Measurements from ENCODE around the gene CSNK1G1. TPM values are rescaled to one million over a fixed set of nuclear protein-coding genes. Genes with fewer than 3 reads are reported as not detected.
"Not testable (repeated sequence)": the region's sequence is repeated elsewhere in the genome, so short reads cannot be mapped to it uniquely, and the experiment has no call there.

CSNK1G1 gene
- total RNA-seq, 1 experiment from 2014 or later: 19.6 TPM

DNA sequence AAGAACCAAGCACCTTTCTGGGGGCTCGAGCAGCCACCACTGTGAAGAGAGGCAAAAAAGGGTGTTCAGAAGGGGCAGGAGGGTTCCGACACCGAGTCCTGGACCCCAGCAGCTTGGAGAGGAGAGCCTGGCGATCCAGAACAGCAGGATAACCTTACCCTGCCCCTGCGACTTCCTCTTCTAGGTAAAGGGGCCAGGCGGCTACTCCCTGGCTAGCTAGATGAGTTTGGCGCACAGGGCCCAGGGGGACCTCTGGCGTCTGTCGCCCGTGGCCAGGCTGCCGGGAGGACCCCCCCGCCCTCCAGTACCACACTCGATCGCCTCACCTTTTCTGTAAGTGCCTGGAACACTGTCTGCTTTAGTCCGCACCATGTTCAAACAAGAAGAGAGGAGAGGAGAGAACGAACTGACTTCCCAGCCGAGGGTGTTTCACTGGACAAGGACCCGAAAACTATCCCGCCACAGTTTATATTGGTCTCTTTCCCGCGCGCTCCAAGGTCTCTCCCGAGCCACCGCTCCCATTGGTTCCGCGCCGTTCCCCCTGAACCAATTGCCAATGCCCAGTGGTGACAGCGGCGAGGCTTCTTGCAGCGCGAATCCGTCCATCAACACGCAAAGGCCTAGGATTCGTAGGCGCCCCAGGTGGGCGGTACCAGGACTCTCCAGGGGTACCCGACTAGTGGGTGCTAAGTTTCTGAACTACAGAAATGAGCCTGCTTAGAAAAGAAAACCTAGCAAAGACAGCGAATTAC, 25.2 kb upstream of the CSNK1G1 start, which contains the start of gene PCLAF:
TSS of gene PCLAF (minus strand) at position 442 of the 752 bp plus-strand sequence. CDS start at position 372, 70 bp downstream.
- Histone ChIP-seq H3K36me3 (ENCODE audit: low read depth) (no peaks in the 10 kb centered on the region), H3K9me2 (ENCODE audit: insufficient read depth) (no peaks in the 10 kb centered on the region), H3K4me2 (peak within 1 kb of the TSS; percentile 86), H3F3A (ENCODE audit: insufficient read depth, low read depth) (no peaks in the 10 kb centered on the region), H2AFZ (peak within 1 kb of the TSS; percentile 79), H3K79me2 (ENCODE audit: low read depth) (peaks cover 9% of the 10 kb centered on the region; the same call in 1 of the 2 replicates), H3K4me3 (peak within 1 kb of the TSS; percentile 65), H3K27me3 (ENCODE audit: insufficient read depth, low read depth) (no peaks in the 10 kb centered on the region), H4K20me1 (ENCODE audit: insufficient read depth) (no peaks in the 10 kb centered on the region), H3K4me1 (replicated peaks; ENCODE audit: insufficient read depth) (0 out of 2 replicates have a peak, but pooled peaks cover 6% of the 10 kb centered on the region), H3K9me3 (ENCODE audit: insufficient read depth, low read depth) (no peaks in the 10 kb centered on the region), H3K27ac (no peak within 1 kb of the TSS)
- POLR2A ChIA-PET (ENCODE audit: unreplicated experiment): interaction anchor here (0.5 kb wide), 1 partner anchor 25 kb away, joined by 3 read pairs; the partner anchor contains the start of gene CSNK1G1
- no TSS peak for BruUV-seq (replicated peaks)
- CTCF ChIA-PET: interaction anchor here (0.7 kb wide), 1 partner anchor 266 kb away, joined by 6 read pairs; no protein-coding TSS in a partner anchor
- TF ChIP-seq, protein P1, sequence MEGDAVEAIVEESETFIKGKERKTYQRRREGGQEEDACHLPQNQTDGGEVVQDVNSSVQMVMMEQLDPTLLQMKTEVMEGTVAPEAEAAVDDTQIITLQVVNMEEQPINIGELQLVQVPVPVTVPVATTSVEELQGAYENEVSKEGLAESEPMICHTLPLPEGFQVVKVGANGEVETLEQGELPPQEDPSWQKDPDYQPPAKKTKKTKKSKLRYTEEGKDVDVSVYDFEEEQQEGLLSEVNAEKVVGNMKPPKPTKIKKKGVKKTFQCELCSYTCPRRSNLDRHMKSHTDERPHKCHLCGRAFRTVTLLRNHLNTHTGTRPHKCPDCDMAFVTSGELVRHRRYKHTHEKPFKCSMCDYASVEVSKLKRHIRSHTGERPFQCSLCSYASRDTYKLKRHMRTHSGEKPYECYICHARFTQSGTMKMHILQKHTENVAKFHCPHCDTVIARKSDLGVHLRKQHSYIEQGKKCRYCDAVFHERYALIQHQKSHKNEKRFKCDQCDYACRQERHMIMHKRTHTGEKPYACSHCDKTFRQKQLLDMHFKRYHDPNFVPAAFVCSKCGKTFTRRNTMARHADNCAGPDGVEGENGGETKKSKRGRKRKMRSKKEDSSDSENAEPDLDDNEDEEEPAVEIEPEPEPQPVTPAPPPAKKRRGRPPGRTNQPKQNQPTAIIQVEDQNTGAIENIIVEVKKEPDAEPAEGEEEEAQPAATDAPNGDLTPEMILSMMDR (conservative IDR thresholded peaks at IDR 0.05): no peak
- TF ChIP-seq EZH2 (IDR thresholded peaks at IDR 0.05; ENCODE audit: low read depth): no peak
- DNase-seq: peak; percentile 88 to 91
- intact Hi-C loops (cut with micrococcal nuclease; ENCODE audit: unreplicated experiment): no loop called here

DNA sequence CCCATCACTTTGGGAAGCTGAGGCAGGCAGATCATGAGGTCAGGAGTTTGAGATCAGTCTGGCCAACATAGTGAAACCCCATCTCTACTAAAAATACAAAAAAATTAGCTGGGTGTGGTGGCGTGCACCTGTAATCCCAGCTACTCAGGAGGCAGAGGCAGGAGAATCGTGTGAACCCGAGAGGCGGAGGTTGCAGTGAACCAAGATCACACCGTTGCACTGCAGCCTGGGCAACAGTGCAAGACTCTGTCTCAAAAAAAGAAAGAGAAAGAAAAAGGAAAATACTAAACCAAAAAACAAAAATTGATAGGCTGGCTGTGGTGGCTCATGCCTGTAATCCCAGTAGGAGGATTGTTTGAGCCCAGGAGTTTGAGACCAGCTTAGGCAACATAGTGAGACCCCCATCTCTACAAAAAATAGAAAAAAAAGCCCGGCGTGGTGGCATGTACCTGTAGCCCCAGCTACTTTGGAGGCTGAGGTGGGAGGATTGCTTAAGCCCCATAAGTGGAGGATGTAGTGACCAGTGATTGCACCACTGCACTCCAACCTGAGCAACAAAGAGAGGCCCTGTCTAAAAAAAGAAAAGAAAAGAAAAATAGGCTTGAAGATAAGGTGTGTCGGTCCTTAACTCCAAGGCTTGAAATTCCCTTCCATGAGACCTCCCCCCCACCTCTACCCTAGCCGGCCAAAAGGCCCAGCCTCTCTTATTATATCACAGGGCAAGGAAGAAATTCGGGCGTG, 24.3 kb upstream of the CSNK1G1 start:
- H3K27me3 ChIP-seq (ENCODE audit: insufficient read depth, low read depth); H3K27ac ChIP-seq; H3K36me3 ChIP-seq (ENCODE audit: low read depth); H4K20me1 ChIP-seq (ENCODE audit: insufficient read depth); DNase-seq; H3K9me3 ChIP-seq (ENCODE audit: insufficient read depth, low read depth); intact Hi-C loops (cut with micrococcal nuclease; ENCODE audit: unreplicated experiment); H3K4me1 ChIP-seq (replicated peaks; ENCODE audit: insufficient read depth); H3F3A ChIP-seq (ENCODE audit: insufficient read depth, low read depth); H3K9me2 ChIP-seq (ENCODE audit: insufficient read depth); H3K79me2 ChIP-seq (ENCODE audit: low read depth): not testable (repeated sequence)
- ChIA-PET CTCF (interaction anchor here (0.7 kb wide), 1 partner anchor 265 kb away, joined by 6 read pairs; no protein-coding TSS in a partner anchor), POLR2A (ENCODE audit: unreplicated experiment) (interaction anchor here (0.5 kb wide), 1 partner anchor 24 kb away, joined by 3 read pairs; the partner anchor contains the start of gene CSNK1G1)
- peak overlapping the region; percentile 65 for H3K4me3 ChIP-seq
- TSS peak; percentile 41 for BruUV-seq (replicated peaks)
- H3K4me2 ChIP-seq: peak overlapping the region; percentile 86
- peak overlapping the region; percentile 79 for H2AFZ ChIP-seq

DNA sequence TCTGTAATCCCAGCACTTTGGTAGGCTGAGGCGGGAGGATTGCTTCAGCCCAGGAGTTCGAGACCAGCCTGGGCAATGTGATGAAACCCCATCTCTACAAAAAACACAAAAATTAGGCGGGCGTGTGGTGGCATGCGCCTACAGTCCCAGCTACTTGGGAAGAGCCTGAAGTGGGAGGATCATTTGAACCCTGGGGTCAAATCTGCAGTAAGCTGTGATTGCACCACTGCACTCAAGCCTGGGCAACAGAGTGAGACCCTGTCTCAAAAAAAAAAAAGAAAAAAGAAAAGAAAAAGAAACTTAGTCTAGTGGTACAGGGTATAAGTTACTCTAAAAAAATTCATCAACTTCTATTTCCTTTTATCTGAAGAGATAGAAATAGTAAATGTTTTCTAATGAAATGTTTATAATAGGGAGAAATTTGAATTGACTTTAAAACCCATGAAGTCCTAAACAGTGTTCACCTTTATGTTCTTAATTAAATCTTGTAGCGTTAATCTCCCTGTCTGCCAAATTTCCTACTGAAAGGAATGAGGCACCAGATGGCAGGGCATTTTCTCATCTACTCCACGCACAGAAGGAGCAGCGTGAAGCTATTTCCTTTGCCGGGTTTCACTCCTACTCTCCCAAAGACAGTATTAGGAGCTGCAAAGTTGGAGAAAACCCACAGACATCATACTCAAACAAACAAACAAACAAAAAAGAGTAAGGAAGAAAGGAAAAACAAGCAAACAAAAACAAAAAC, 23.4 kb upstream of the CSNK1G1 start:
- H3K27me3 ChIP-seq (ENCODE audit: insufficient read depth, low read depth): no peaks in the 10 kb centered on the region
- POLR2A ChIA-PET (ENCODE audit: unreplicated experiment): no interaction called here
- CTCF ChIA-PET: no interaction called here
- DNase-seq: no peak
- intact Hi-C loops (cut with micrococcal nuclease; ENCODE audit: unreplicated experiment): no loop called here
- H3K79me2 ChIP-seq (ENCODE audit: low read depth): peaks cover 9% of the 10 kb centered on the region; the same call in 1 of the 2 replicates
- H3K9me2 ChIP-seq (ENCODE audit: insufficient read depth): no peaks in the 10 kb centered on the region
- no peaks in the 10 kb centered on the region for H4K20me1 ChIP-seq (ENCODE audit: insufficient read depth)
- no peaks in the 10 kb centered on the region for H3K9me3 ChIP-seq (ENCODE audit: insufficient read depth, low read depth)
- no TSS peak for BruUV-seq (replicated peaks)
- TF ChIP-seq EZH2 (IDR thresholded peaks at IDR 0.05; ENCODE audit: low read depth): no peak
- TF ChIP-seq, protein P1 (conservative IDR thresholded peaks at IDR 0.05): no peak
- no peak overlapping the region for H2AFZ ChIP-seq
- H3K4me2 ChIP-seq: 0 out of 2 replicates have a peak overlapping the region, but pooled peaks have one; percentile 86
- H3K4me3 ChIP-seq: no peak overlapping the region; the same call in 1 of the 2 replicates
- H3K4me1 ChIP-seq (replicated peaks; ENCODE audit: insufficient read depth): 0 out of 2 replicates have a peak, but pooled peaks cover 6% of the 10 kb centered on the region
- no peaks in the 10 kb centered on the region for H3F3A ChIP-seq (ENCODE audit: insufficient read depth, low read depth)
- H3K27ac ChIP-seq: no peak overlapping the region
- H3K36me3 ChIP-seq (ENCODE audit: low read depth): no peaks in the 10 kb centered on the region
